Endothelial cell (in vitro differentiated cells): Measurements from ENCODE around the gene CSNK1E. TPM values are rescaled to one million over a fixed set of nuclear protein-coding genes. Genes with fewer than 3 reads are reported as not detected.

ENCODE experiments used
- DNase-seq: peaks from one replicate; pipeline ENCODE4 v3.0.0; 2021; ENCODE audit warnings: low spot score
- H3K27ac Mint-ChIP-seq: one replicate; pipeline ENCODE4 v1.8.0; 2021; ENCODE audit warnings: mixed read lengths, inconsistent platforms; ENCODE audit not compliant: unreplicated experiment
- H3K27me3 Mint-ChIP-seq: one replicate; pipeline ENCODE4 v1.8.0; 2021; ENCODE audit warnings: mild to moderate bottlenecking, moderate library complexity, mixed read lengths, inconsistent platforms; ENCODE audit not compliant: unreplicated experiment
- H3K36me3 Mint-ChIP-seq: one replicate; pipeline ENCODE4 v1.8.0; 2021; ENCODE audit warnings: mild to moderate bottlenecking, low read depth, mixed read lengths, inconsistent platforms; ENCODE audit not compliant: unreplicated experiment
- H3K4me1 Mint-ChIP-seq: one replicate; pipeline ENCODE4 v1.8.0; 2021; ENCODE audit warnings: mild to moderate bottlenecking, mixed read lengths, inconsistent platforms; ENCODE audit not compliant: unreplicated experiment
- H3K4me3 Mint-ChIP-seq: one replicate; pipeline ENCODE4 v1.8.0; 2021; ENCODE audit warnings: mild to moderate bottlenecking, mixed read lengths, inconsistent platforms; ENCODE audit not compliant: unreplicated experiment
- H3K9me3 Mint-ChIP-seq: one replicate; pipeline ENCODE4 v1.8.0; 2021; ENCODE audit warnings: mixed read lengths, inconsistent platforms; ENCODE audit not compliant: unreplicated experiment
- CTCF ChIP-seq: fragments of 200-600 bp; sonication (generic); IDR thresholded peaks from one replicate; pipeline ENCODE4 v1.5.0; 2021; ENCODE audit warnings: antibody characterized with exemption; ENCODE audit not compliant: unreplicated experiment
- total RNA-seq: library from RNA; stranded (reverse); fragmentation: NEBNext Ultra II Directional; extraction: Animal tissue kit (Norgen Biotek cat#: 25700); gene quantifications from one replicate; pipeline ENCODE4 v1.2.1, GENCODE V29; 2021; ENCODE audit not compliant: unreplicated experiment

CSNK1E gene
- total RNA-seq, 1 donor from 2014 or later, result 144 TPM

GRCh38 chr22:38289583-38290082, 27.6 kb downstream of the CSNK1E start:
- no peak for DNase-seq
- peaks cover 9% of the 10 kb centered on the region for H3K36me3 Mint-ChIP-seq
- no peak for TF ChIP-seq CTCF
- H3K4me3 Mint-ChIP-seq, result no peak overlapping the region
- no peaks in the 10 kb centered on the region for H3K9me3 Mint-ChIP-seq
- H3K27ac Mint-ChIP-seq, result no peak overlapping the region
- H3K27me3 Mint-ChIP-seq, result peaks cover 1% of the 10 kb centered on the region
- peaks cover 6% of the 10 kb centered on the region for H3K4me1 Mint-ChIP-seq

- Mint-ChIP-seq H3K9me3 (no peaks in the 10 kb centered on the region), H3K4me3 (no peak overlapping the region), H3K27me3 (peaks cover 1% of the 10 kb centered on the region), H3K36me3 (peaks cover 7% of the 10 kb centered on the region), H3K4me1 (peaks cover 14% of the 10 kb centered on the region), H3K27ac (peak overlapping the region; percentile 42)
- no peak for TF ChIP-seq CTCF
- DNase-seq, result no peak
Measured at GRCh38 chr22:38286915-38287669, 30.1 kb downstream of the CSNK1E start.

DNA sequence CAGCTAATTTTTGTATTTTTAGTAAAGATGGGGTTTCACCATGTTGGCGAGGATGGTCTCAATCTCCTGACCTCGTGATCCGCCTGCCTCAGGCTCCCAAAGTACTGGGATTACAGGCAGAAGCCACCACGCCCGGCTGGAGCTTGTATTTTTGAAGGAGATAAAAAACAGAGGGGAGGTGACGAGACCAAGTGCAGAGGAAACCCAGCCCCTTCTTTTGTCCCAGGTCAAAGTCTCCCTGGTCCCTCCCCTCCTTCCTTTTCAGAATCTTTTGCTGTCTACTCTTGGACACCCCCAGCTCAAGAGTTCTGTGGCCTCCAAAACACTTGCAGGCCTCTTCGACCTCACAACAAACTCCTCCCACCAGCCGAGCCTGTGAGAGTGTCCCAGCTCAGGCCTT, 32.2 kb downstream of the CSNK1E start:
- H3K27me3 Mint-ChIP-seq, result peaks cover 1% of the 10 kb centered on the region
- H3K27ac Mint-ChIP-seq, result no peak overlapping the region
- H3K4me3 Mint-ChIP-seq, result no peak overlapping the region
- no peak for DNase-seq
- peaks cover 4% of the 10 kb centered on the region for H3K36me3 Mint-ChIP-seq
- peaks cover 14% of the 10 kb centered on the region for H3K4me1 Mint-ChIP-seq
- H3K9me3 Mint-ChIP-seq, result no peaks in the 10 kb centered on the region
- no peak for TF ChIP-seq CTCF

DNA sequence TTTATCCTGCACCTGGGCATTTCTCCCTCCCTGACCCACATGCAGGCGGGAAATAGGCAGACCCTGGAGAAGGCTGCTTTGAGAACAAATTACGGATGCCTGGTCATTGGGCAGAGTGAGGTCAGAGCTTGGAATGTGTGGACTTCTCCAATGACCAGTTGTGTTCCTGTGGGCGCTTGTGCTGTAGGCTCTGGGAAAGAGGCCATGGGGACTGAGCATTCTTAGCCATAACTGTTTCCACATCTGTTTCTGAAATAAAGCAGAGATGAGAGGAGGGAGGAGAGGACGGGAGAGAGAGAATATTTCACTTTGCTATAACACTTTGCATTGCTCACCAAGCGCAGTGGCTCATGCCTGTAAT, 33.2 kb downstream of the CSNK1E start:
- no peaks in the 10 kb centered on the region for H3K9me3 Mint-ChIP-seq
- peak overlapping the region; percentile 88 for H3K27ac Mint-ChIP-seq
- TF ChIP-seq CTCF, result no peak
- no peak overlapping the region for H3K4me3 Mint-ChIP-seq
- peaks cover 14% of the 10 kb centered on the region for H3K4me1 Mint-ChIP-seq
- peaks cover 4% of the 10 kb centered on the region for H3K36me3 Mint-ChIP-seq
- no peak for DNase-seq
- peaks cover 1% of the 10 kb centered on the region for H3K27me3 Mint-ChIP-seq

- Mint-ChIP-seq H3K27ac (no peak overlapping the region), H3K9me3 (no peaks in the 10 kb centered on the region), H3K27me3 (peaks cover 3% of the 10 kb centered on the region), H3K4me3 (no peak overlapping the region), H3K4me1 (peaks cover 14% of the 10 kb centered on the region), H3K36me3 (peaks cover 4% of the 10 kb centered on the region)
- no peak for DNase-seq
- TF ChIP-seq CTCF, result no peak
Measured at GRCh38 chr22:38282397-38282796, 34.8 kb downstream of the CSNK1E start.
